ENCODE data around the gene FIGNL2.

- TF ChIP-seq CTCF (conservative IDR thresholded peaks at IDR 0.05 in 1 of 2, IDR thresholded peaks at IDR 0.05 in 1 of 2; ENCODE audit: low read depth in 1 of 2, low read length in 2 of 2) (no peak), EZH2 (IDR thresholded peaks at IDR 0.05; ENCODE audit: low read length, missing control alignments) (peak; percentile 66)
Observed at GRCh38 chr12:51846911-51847642, 1.4 kb downstream of the FIGNL2 start.
